GM18511 (cell line): ENCODE results near the gene TIMM50.

Source experiments
- ATAC-seq: cut with Tn5 transposase; IDR thresholded peaks from one replicate; pipeline ENCODE4 v1.9.1; 2021; ENCODE audit warnings: mild to moderate bottlenecking, moderate library complexity; ENCODE audit not compliant: unreplicated experiment

Gene TIMM50

GRCh38 chr19:39524495-39524894 is 43.9 kb downstream of the TIMM50 start:
- no peak for ATAC-seq

- no peak for ATAC-seq
Measured at GRCh38 chr19:39525205-39525604, 44.6 kb downstream of the TIMM50 start.

GRCh38 chr19:39531834-39532232 is 51.2 kb downstream of the TIMM50 start:
- no peak for ATAC-seq

GRCh38 chr19:39532233-39533002 is 51.8 kb downstream of the TIMM50 start, which contains the start of gene EID2B:
TSS of gene EID2B (minus strand) at chr19:39532852. CDS start at chr19:39532802, 50 bp downstream.
- ATAC-seq, result peak; percentile 90

- no peak for ATAC-seq
Measured at GRCh38 chr19:39533003-39533512, 52.4 kb downstream of the TIMM50 start.

- no peak for ATAC-seq
Measured at GRCh38 chr19:39533791-39534190, 53.2 kb downstream of the TIMM50 start.

GRCh38 chr19:39539165-39539517 is 58.5 kb downstream of the TIMM50 start:
- peak; percentile 10 for ATAC-seq

GRCh38 chr19:39539518-39540332 is 59.1 kb downstream of the TIMM50 start, which contains the start of gene EID2:
TSS of gene EID2 (minus strand) at chr19:39540161. CDS start at chr19:39540079, 82 bp downstream.
- ATAC-seq, result peak; percentile 91

- ATAC-seq, result no peak
Measured at GRCh38 chr19:39540333-39540673, 59.7 kb downstream of the TIMM50 start.
